ENCODE data around the gene ARL6.
A peak's percentile ranks its signal among the peaks of the same experiment; 100 is the strongest.

Gene ARL6

DNA sequence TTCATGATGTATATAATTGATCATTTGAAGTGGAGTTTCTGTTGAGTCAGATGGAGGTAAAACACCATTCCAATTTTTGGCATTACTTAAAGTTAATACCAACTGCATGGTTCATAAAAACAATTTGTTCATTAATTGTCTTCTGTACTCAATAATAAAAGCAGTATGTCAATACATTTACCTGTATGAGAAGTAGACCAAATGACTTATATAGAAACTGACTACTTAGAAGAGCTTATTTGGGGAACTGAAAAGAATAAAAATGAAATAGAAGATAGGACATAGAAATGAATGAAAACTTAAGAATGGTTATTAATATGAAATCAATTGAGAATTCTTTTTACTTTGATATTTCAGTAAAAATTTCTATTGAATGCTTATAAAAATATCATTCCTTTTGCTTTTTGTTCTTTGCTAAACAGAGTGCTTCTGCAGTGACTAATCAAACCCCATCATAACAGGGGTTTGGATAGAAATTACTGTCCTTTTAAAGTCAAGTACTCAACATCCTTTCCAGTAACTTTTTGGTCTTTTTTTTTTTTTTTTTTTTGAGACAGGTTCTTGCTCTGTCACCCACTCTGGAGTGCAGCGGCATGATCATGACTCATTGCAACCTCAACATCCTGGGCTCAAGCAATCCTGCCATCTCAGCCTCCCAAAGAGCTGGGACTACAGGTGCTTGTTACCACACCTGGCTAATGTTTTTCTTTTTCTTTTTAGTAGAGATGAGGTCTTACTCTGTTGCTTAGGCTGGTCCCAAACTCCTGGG, 50.8 kb downstream of the ARL6 start:
- Histone ChIP-seq H3K4me3 (ENCODE audit: low read length) (no peak overlapping the region), H4K5ac (ENCODE audit: low read length) (no peak overlapping the region), H2BK15ac (replicated peaks; ENCODE audit: low read depth) (no peak overlapping the region), H3K27ac (ENCODE audit: low read depth, low read length) (no peak overlapping the region), H3K36me3 (ENCODE audit: control insufficient read depth, insufficient read depth, low read length) (no peaks in the 10 kb centered on the region), H3K4me1 (ENCODE audit: control insufficient read depth, low read depth, low read length) (no peaks in the 10 kb centered on the region), H3K9ac (ENCODE audit: low read length) (no peak overlapping the region), H4K8ac (ENCODE audit: low read depth, low read length) (no peak overlapping the region), H3K27me3 (ENCODE audit: insufficient read depth, low read length, poor library complexity) (no peaks in the 10 kb centered on the region), H3K79me1 (ENCODE audit: low read length) (no peaks in the 10 kb centered on the region), H3K79me2 (ENCODE audit: control insufficient read depth, insufficient read depth, low read length) (no peaks in the 10 kb centered on the region), H2BK5ac (ENCODE audit: low read length) (no peak overlapping the region), H3K18ac (ENCODE audit: low read length) (no peak overlapping the region), H3K4me2 (ENCODE audit: low read length) (no peak overlapping the region), H3K23ac (ENCODE audit: low read length) (no peak overlapping the region), H3K4ac (ENCODE audit: low read depth, low read length) (no peak overlapping the region), H2AK5ac (ENCODE audit: low read length) (no peak overlapping the region), H3K56ac (ENCODE audit: low read length) (no peak overlapping the region), H2BK120ac (ENCODE audit: low read depth, low read length) (no peak overlapping the region)
- WGBS (ENCODE audit: extremely low coverage, insufficient coverage, low lambda C conversion rate) = no CpG with 5 or more reads among the region's 1 CpG
- no peak for DNase-seq

DNA sequence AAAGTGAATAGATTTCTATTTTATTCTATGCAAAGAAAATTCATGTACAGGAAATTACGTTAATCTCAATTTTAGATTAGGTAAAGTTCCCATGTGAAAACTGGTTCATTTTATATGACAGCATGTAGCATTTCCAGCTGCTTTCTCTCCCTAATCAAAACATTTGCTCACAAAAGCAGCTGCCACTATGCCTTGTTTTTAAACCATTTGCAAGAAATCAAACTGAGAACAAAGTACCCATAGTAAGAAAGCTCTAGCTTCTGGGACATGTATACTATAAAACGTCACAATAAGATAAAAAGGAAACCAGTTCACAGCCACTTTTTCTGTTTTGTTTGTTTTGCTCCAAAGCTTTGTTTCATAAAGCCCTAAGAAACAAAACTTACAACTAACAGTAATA, 52.3 kb downstream of the ARL6 start:
- H4K8ac ChIP-seq (ENCODE audit: low read depth, low read length) = no peak overlapping the region
- no peak for DNase-seq
- no peak overlapping the region for H3K23ac ChIP-seq (ENCODE audit: low read length)
- H3K27me3 ChIP-seq (ENCODE audit: insufficient read depth, low read length, poor library complexity) = no peaks in the 10 kb centered on the region
- H3K79me1 ChIP-seq (ENCODE audit: low read length) = no peaks in the 10 kb centered on the region
- H3K4me3 ChIP-seq (ENCODE audit: low read length) = no peak overlapping the region
- no peak overlapping the region for H3K56ac ChIP-seq (ENCODE audit: low read length)
- H3K4me2 ChIP-seq (ENCODE audit: low read length) = no peak overlapping the region
- H3K9ac ChIP-seq (ENCODE audit: low read length) = no peak overlapping the region
- H3K4me1 ChIP-seq (ENCODE audit: control insufficient read depth, low read depth, low read length) = no peaks in the 10 kb centered on the region
- whole genome bisulfite sequencing (ENCODE audit: extremely low coverage, insufficient coverage, low lambda C conversion rate) = no CpG with 5 or more reads among the region's 2 CpGs
- H4K5ac ChIP-seq (ENCODE audit: low read length) = no peak overlapping the region
- no peak overlapping the region for H2BK15ac ChIP-seq (replicated peaks; ENCODE audit: low read depth)
- no peak overlapping the region for H3K18ac ChIP-seq (ENCODE audit: low read length)
- H3K4ac ChIP-seq (ENCODE audit: low read depth, low read length) = no peak overlapping the region
- no peaks in the 10 kb centered on the region for H3K79me2 ChIP-seq (ENCODE audit: control insufficient read depth, insufficient read depth, low read length)
- H2AK5ac ChIP-seq (ENCODE audit: low read length) = no peak overlapping the region
- H3K27ac ChIP-seq (ENCODE audit: low read depth, low read length) = no peak overlapping the region
- no peak overlapping the region for H2BK120ac ChIP-seq (ENCODE audit: low read depth, low read length)
- no peak overlapping the region for H2BK5ac ChIP-seq (ENCODE audit: low read length)
- H3K36me3 ChIP-seq (ENCODE audit: control insufficient read depth, insufficient read depth, low read length) = no peaks in the 10 kb centered on the region

DNA sequence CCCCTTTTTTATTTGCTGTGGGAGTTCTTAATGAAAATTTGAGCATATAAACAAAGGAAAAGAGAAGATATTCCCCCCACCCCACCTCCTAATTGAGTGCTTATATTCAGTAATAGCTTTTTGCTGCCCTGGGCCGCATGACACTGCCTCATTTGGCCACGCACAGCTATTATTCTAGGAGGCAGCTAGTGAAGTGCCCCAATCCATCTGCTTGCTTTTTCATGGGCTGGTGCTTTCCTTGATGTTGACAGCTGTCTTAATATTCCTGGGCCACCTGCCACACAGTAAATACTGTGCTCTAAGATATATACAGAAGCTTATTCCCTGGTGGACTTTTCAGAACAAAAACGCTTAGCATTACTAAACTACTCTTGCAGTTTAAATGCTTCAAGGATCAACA, 53.4 kb downstream of the ARL6 start:
- no peak overlapping the region for H3K23ac ChIP-seq (ENCODE audit: low read length)
- no peak overlapping the region for H2BK15ac ChIP-seq (replicated peaks; ENCODE audit: low read depth)
- no peak overlapping the region for H3K9ac ChIP-seq (ENCODE audit: low read length)
- H3K4me2 ChIP-seq (ENCODE audit: low read length) = no peak overlapping the region
- H4K8ac ChIP-seq (ENCODE audit: low read depth, low read length) = no peak overlapping the region
- H3K18ac ChIP-seq (ENCODE audit: low read length) = no peak overlapping the region
- H3K79me1 ChIP-seq (ENCODE audit: low read length) = no peaks in the 10 kb centered on the region
- H4K5ac ChIP-seq (ENCODE audit: low read length) = no peak overlapping the region
- no peak overlapping the region for H2BK5ac ChIP-seq (ENCODE audit: low read length)
- H3K4ac ChIP-seq (ENCODE audit: low read depth, low read length) = no peak overlapping the region
- H2BK120ac ChIP-seq (ENCODE audit: low read depth, low read length) = no peak overlapping the region
- H3K27ac ChIP-seq (ENCODE audit: low read depth, low read length) = no peak overlapping the region
- no peak overlapping the region for H3K56ac ChIP-seq (ENCODE audit: low read length)
- DNase-seq = no peak
- no CpG with 5 or more reads among the region's 3 CpGs for WGBS (ENCODE audit: extremely low coverage, insufficient coverage, low lambda C conversion rate)
- H2AK5ac ChIP-seq (ENCODE audit: low read length) = no peak overlapping the region
- H3K27me3 ChIP-seq (ENCODE audit: insufficient read depth, low read length, poor library complexity) = no peaks in the 10 kb centered on the region
- H3K4me3 ChIP-seq (ENCODE audit: low read length) = no peak overlapping the region
- H3K79me2 ChIP-seq (ENCODE audit: control insufficient read depth, insufficient read depth, low read length) = no peaks in the 10 kb centered on the region
- H3K36me3 ChIP-seq (ENCODE audit: control insufficient read depth, insufficient read depth, low read length) = no peaks in the 10 kb centered on the region
- H3K4me1 ChIP-seq (ENCODE audit: control insufficient read depth, low read depth, low read length) = no peaks in the 10 kb centered on the region

DNA sequence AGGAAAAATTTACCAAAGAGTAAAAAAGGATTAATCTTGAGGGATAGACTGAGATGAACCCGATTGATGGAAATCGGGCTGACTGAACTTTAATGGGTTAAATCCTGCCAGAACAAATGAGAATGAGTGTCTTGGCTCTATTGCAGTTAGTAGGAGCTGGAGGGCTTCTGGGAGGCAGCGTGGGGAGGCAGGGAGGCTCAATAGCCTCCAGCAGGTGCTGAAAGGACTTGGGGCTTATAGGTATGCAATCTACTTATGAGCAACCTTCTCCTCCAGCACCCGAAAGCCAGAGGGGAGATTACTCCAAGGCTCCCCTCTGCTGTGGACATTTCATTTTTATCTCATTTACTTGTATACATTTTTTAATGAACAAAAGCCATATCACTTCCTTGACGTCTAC, 56.2 kb downstream of the ARL6 start:
- Histone ChIP-seq H3K27ac (ENCODE audit: low read depth, low read length) (no peak overlapping the region), H3K79me2 (ENCODE audit: control insufficient read depth, insufficient read depth, low read length) (no peaks in the 10 kb centered on the region), H4K5ac (ENCODE audit: low read length) (no peak overlapping the region), H2AK5ac (ENCODE audit: low read length) (no peak overlapping the region), H3K4ac (ENCODE audit: low read depth, low read length) (no peak overlapping the region), H3K27me3 (ENCODE audit: insufficient read depth, low read length, poor library complexity) (peaks cover 2% of the 10 kb centered on the region), H3K23ac (ENCODE audit: low read length) (no peak overlapping the region), H3K36me3 (ENCODE audit: control insufficient read depth, insufficient read depth, low read length) (no peaks in the 10 kb centered on the region), H3K4me3 (ENCODE audit: low read length) (no peak overlapping the region), H2BK5ac (ENCODE audit: low read length) (no peak overlapping the region), H3K4me2 (ENCODE audit: low read length) (no peak overlapping the region), H2BK15ac (replicated peaks; ENCODE audit: low read depth) (no peak overlapping the region), H3K4me1 (ENCODE audit: control insufficient read depth, low read depth, low read length) (peaks cover 2% of the 10 kb centered on the region), H3K56ac (ENCODE audit: low read length) (no peak overlapping the region), H2BK120ac (ENCODE audit: low read depth, low read length) (no peak overlapping the region), H3K79me1 (ENCODE audit: low read length) (peaks cover 2% of the 10 kb centered on the region), H3K18ac (ENCODE audit: low read length) (no peak overlapping the region), H3K9ac (ENCODE audit: low read length) (no peak overlapping the region), H4K8ac (ENCODE audit: low read depth, low read length) (no peak overlapping the region)
- no CpG with 5 or more reads among the region's 5 CpGs for WGBS (ENCODE audit: extremely low coverage, insufficient coverage, low lambda C conversion rate)
- no peak for DNase-seq

DNA sequence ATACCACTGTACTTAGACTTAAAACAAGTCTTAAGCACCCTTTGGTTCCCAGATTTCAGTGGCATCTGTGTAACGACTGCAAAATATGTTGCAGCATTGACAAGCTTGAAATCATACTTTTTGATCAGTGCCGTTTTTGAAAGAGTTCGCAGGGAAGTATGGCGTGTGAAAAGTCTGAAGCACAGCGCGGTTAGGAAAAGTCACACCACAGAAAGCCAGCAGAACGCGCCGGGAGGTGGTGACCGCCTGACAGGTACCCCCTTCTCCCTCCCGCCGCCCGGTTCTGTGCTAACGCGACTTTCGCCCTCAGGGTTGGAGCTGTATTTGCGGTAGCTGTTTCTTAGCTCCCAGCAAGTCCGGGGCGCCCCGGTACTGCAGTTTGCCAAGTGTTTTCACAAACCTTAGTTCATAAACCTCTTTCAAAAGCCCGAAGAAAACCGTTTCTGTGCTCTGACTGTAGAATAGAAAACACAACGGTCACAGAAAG, 56.8 kb downstream of the ARL6 start:
- peak overlapping the region; percentile 34 for H3K18ac ChIP-seq (ENCODE audit: low read length)
- H3K4ac ChIP-seq (ENCODE audit: low read depth, low read length) = no peak overlapping the region
- H3K9ac ChIP-seq (ENCODE audit: low read length) = peak overlapping the region; percentile 56
- peaks cover 2% of the 10 kb centered on the region for H3K4me1 ChIP-seq (ENCODE audit: control insufficient read depth, low read depth, low read length)
- H2BK120ac ChIP-seq (ENCODE audit: low read depth, low read length) = no peak overlapping the region
- no peak overlapping the region for H4K5ac ChIP-seq (ENCODE audit: low read length)
- no peak overlapping the region for H2BK15ac ChIP-seq (replicated peaks; ENCODE audit: low read depth)
- H4K8ac ChIP-seq (ENCODE audit: low read depth, low read length) = no peak overlapping the region
- H3K79me1 ChIP-seq (ENCODE audit: low read length) = peaks cover 2% of the 10 kb centered on the region
- no peaks in the 10 kb centered on the region for H3K79me2 ChIP-seq (ENCODE audit: control insufficient read depth, insufficient read depth, low read length)
- H3K4me3 ChIP-seq (ENCODE audit: low read length) = peak overlapping the region; percentile 50
- peaks cover 2% of the 10 kb centered on the region for H3K27me3 ChIP-seq (ENCODE audit: insufficient read depth, low read length, poor library complexity)
- no peak for DNase-seq
- no peaks in the 10 kb centered on the region for H3K36me3 ChIP-seq (ENCODE audit: control insufficient read depth, insufficient read depth, low read length)
- H2AK5ac ChIP-seq (ENCODE audit: low read length) = no peak overlapping the region
- no CpG with 5 or more reads among the region's 23 CpGs for WGBS (ENCODE audit: extremely low coverage, insufficient coverage, low lambda C conversion rate)
- no peak overlapping the region for H3K27ac ChIP-seq (ENCODE audit: low read depth, low read length)
- H3K56ac ChIP-seq (ENCODE audit: low read length) = peak overlapping the region; percentile 93
- no peak overlapping the region for H2BK5ac ChIP-seq (ENCODE audit: low read length)
- H3K4me2 ChIP-seq (ENCODE audit: low read length) = peak overlapping the region; percentile 89
- H3K23ac ChIP-seq (ENCODE audit: low read length) = no peak overlapping the region

Data from mesendoderm (in vitro differentiated cells).